ENCODE data around the gene OPRL1.

OPRL1 gene

DNA sequence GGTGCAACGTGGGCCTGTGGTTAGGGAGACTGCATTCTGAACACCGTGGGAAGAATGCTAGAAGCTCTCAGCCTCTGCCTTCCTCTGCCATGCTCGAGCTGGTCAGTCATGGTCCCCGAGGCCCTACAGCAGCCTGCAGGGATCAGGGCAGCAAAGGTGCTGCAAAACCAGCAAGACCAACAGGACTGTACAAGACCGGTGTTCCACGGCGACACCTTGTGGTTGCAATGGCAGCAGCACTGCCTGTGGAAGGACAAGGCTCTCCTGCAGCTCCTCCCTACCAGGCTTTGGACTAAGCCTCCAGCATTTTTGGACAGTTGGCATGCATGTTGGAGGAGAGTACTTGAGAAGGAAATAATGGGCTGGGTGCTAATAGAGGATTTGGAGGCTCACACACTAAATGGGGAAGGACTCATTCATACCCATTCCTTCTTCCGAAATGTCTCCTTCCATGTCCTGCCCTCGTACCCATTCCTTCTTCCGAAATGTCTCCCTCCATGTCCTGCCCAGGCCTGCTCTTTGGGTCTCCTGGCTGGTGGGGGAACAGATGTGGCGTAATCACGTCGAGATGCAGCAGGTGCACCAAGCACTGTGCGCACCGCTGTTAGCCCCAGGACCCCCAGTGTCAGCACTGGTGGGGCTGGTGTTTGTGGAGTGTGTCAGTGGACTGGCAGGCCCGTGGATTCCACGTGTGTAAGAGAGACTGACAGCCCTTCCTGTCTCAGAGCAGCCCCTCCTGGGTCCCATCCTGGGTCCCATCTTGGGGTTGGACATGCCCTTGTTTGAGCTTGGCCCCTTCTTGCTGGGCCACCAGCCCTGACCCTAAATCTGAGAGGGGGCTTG lies 65.8 kb downstream of the OPRL1 start:
- DNase-seq: no peak

DNA sequence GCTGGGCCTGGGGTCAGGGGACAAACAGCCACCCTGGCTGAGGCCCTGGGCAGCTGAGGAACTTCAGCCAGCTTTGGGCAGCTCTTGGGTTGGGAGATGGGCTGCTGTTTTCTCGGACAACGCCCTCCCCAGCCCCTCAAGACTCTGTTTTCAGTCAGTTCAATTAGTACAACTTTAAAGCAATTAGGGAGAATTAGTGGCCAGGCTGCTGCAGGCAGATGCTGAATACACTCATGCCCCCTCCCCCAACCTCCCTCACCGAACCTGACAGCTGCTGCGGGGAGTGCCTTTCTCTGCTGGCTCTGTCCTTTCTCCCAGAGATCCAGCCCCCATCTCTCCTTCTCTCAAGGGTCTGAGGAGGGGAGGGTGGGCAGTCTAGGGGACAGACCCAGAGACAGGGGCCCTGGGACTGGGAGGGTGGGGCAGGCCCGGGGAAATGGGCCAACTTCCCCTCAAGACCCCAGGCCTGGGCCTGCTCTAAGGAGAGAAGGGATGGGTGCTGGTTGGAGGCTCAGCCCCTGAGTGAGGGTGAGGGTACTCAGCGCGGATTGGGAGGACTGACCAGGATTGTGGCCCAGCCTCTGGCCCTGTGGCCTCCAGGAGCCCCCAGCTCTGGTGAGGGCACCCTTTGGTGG lies 66.5 kb downstream of the OPRL1 start:
- DNase-seq: no peak

DNA sequence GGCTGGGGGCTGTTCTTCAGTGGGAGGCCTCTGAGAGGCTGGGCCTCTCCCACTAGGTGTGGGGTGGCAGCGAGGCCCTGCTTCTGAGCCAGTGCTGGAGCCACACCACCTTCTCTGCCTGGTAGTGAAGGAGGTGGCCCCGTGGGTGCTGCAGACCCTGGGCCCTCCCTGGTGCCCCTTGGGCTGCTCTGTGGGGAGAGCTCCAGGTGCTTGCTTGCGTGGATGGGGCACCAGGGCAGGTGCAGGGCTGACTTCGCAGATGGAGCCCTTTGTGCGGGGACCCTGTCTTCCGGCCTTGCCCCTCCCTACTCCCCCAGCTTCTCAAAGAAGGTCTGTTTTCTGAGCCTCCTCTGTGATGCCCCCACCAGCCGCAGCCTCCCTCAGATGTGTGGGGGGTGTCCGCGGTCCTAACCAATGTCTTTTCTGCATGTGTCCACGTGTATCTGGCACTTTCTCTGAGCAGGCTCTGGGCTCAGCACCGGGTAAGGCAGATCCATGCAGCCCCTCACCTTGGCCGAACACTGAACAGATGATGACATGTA lies 67.1 kb downstream of the OPRL1 start:
- no peak for DNase-seq

DNA sequence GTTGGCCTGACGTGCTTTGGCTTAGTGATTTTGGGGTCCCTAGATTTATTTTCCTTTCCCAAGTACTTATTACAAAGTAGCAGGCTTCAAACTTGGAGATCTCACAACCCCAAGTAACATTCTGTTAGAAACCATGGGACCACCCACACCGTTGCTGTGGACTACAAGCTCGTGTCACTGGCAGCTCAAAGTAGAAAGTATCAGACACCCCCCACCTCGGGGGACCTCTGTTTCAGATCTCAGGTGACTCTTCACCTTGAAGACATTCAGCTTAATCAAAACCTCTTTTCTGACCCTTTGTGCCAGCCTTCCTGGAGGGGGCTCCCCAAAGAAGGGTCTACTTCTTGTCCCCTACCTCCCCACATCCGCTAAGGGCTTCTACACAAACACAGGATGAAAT lies 68.7 kb downstream of the OPRL1 start:
- no peak for DNase-seq

DNA sequence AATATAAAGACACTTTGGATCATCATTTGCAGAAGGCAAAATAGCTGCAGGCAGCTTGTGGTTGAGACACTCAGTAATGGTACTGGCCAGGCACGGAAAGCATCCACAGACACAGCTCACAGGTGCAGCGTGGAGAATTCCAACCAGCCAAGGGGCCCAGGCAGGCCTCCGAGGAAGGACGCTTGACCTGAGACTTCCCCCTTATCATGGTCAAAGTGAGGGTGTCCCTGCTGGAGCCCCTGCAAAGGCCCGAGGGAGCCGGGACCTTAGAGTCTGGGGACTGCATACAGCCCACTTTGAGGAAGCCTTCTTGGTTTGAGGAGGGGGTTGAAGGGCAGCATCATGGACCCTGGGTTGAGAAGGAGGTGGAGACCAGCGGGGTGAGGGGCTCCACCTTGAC lies 69.3 kb downstream of the OPRL1 start:
- DNase-seq: no peak

GRCh38 chr20:64149809-64150560 lies 70.1 kb downstream of the OPRL1 start:
- no peak for DNase-seq
